ENCODE measurements around the gene C14orf119. TPM values are rescaled to one million over a fixed set of nuclear protein-coding genes. Genes with fewer than 3 reads are reported as not detected.
A peak's percentile ranks its signal among the peaks of the same experiment; 100 is the strongest.

The C14orf119 gene
- total and polyA plus RNA-seq, 9 of the 15 experiments (the other 6 are each of a cell fraction or from before 2014, with no cell fraction given), result 36.7 to 251 (median 51.8) TPM

- TF ChIP-seq ZNF318 (IDR thresholded peaks at IDR 0.05; ENCODE audit: borderline replicate concordance in 1 of 2, low read depth in 1 of 2), result no peak
- peak; percentile 73 for TF ChIP-seq RBBP5 (IDR thresholded peaks at IDR 0.05; ENCODE audit: borderline replicate concordance, insufficient read depth, low read length, poor library complexity, severe bottlenecking)
- TF ChIP-seq TBP (optimal IDR thresholded peaks at IDR 0.05; ENCODE audit: low read depth, low read length), result peak; percentile 29
- no peak for TF ChIP-seq CHD7 (IDR thresholded peaks at IDR 0.05; ENCODE audit: low read depth, low read length)
Observed at GRCh38 chr14:23057757-23058653, 37.3 kb upstream of the C14orf119 start (continued).

Data from K562 (cell line).